Measurements from ENCODE around the gene DUOX1. TPM values are rescaled to one million over a fixed set of nuclear protein-coding genes. Genes with fewer than 3 reads are reported as not detected.
"Not testable (repeated sequence)": the region's sequence is repeated elsewhere in the genome, so short reads cannot be mapped to it uniquely, and the experiment has no call there.

The DUOX1 gene
- total RNA-seq, 1 donor from 2014 or later, result 0.07 TPM

- Histone ChIP-seq H2AFZ (ENCODE audit: low read depth, low read length) (no peak overlapping the region), H3K36me3 (ENCODE audit: insufficient read depth, low read length) (no peaks in the 10 kb centered on the region), H3K4me1 (ENCODE audit: insufficient read depth, low read length) (no peaks in the 10 kb centered on the region), H3K9me3 (ENCODE audit: insufficient read depth, low read depth, low read length) (no peaks in the 10 kb centered on the region), H3K27ac (ENCODE audit: low read depth, low read length) (no peak overlapping the region), H3K9ac (ENCODE audit: low read length) (no peak overlapping the region), H3K27me3 (ENCODE audit: insufficient read depth, low read length) (peaks cover 9% of the 10 kb centered on the region), H3K4me3 (ENCODE audit: insufficient read depth, low read depth, low read length) (no peak overlapping the region), H4K20me1 (ENCODE audit: insufficient read depth, low read length) (no peaks in the 10 kb centered on the region), H3K4me2 (ENCODE audit: low read length) (no peak overlapping the region), H3K79me2 (ENCODE audit: insufficient read depth, low read length) (no peaks in the 10 kb centered on the region)
- Mint-ChIP-seq H3K27ac (ENCODE audit: unreplicated experiment) (no peak overlapping the region), H3K9me3 (ENCODE audit: unreplicated experiment) (peaks cover 2% of the 10 kb centered on the region), H3K27me3 (ENCODE audit: low read depth, unreplicated experiment) (peaks cover 69% of the 10 kb centered on the region), H3K4me3 (ENCODE audit: unreplicated experiment) (no peak overlapping the region), H3K36me3 (ENCODE audit: low read depth, unreplicated experiment) (no peaks in the 10 kb centered on the region), H3K4me1 (ENCODE audit: low read depth, unreplicated experiment) (no peaks in the 10 kb centered on the region)
- no peak for TF ChIP-seq CTCF (IDR thresholded peaks at IDR 0.05; ENCODE audit: insufficient read depth, low read depth, low read length)
- TF ChIP-seq EZH2 (IDR thresholded peaks at IDR 0.05; ENCODE audit: insufficient read depth, low read length), result no peak
- FAIRE-seq, result no peak
- no peak for DNase-seq (ENCODE audit: low read depth)
These were observed 28.0 kb upstream of the DUOX1 start for GRCh38 chr15:45101749-45102148.

GRCh38 chr15:45102226-45102625 is 27.6 kb upstream of the DUOX1 start:
- H3K27ac ChIP-seq (ENCODE audit: low read depth, low read length), result no peak overlapping the region
- H3K9ac ChIP-seq (ENCODE audit: low read length), result no peak overlapping the region
- no peaks in the 10 kb centered on the region for H3K36me3 Mint-ChIP-seq (ENCODE audit: low read depth, unreplicated experiment)
- FAIRE-seq (no peak), DNase-seq (ENCODE audit: low read depth) (no peak)
- H3K4me3 Mint-ChIP-seq (ENCODE audit: unreplicated experiment), result no peak overlapping the region
- no peaks in the 10 kb centered on the region for H3K9me3 ChIP-seq (ENCODE audit: insufficient read depth, low read depth, low read length)
- no peaks in the 10 kb centered on the region for H3K9me3 Mint-ChIP-seq (ENCODE audit: unreplicated experiment)
- no peaks in the 10 kb centered on the region for H3K79me2 ChIP-seq (ENCODE audit: insufficient read depth, low read length)
- H3K27ac Mint-ChIP-seq (ENCODE audit: unreplicated experiment), result no peak overlapping the region
- H3K36me3 ChIP-seq (ENCODE audit: insufficient read depth, low read length), result no peaks in the 10 kb centered on the region
- no peak overlapping the region for H2AFZ ChIP-seq (ENCODE audit: low read depth, low read length)
- TF ChIP-seq EZH2 (IDR thresholded peaks at IDR 0.05; ENCODE audit: insufficient read depth, low read length) (no peak), CTCF (IDR thresholded peaks at IDR 0.05; ENCODE audit: insufficient read depth, low read depth, low read length) (no peak)
- H3K4me1 ChIP-seq (ENCODE audit: insufficient read depth, low read length), result no peaks in the 10 kb centered on the region
- peaks cover 68% of the 10 kb centered on the region for H3K27me3 Mint-ChIP-seq (ENCODE audit: low read depth, unreplicated experiment)
- H4K20me1 ChIP-seq (ENCODE audit: insufficient read depth, low read length), result no peaks in the 10 kb centered on the region
- H3K4me2 ChIP-seq (ENCODE audit: low read length), result no peak overlapping the region
- H3K27me3 ChIP-seq (ENCODE audit: insufficient read depth, low read length), result peaks cover 13% of the 10 kb centered on the region
- H3K4me1 Mint-ChIP-seq (ENCODE audit: low read depth, unreplicated experiment), result no peaks in the 10 kb centered on the region
- no peak overlapping the region for H3K4me3 ChIP-seq (ENCODE audit: insufficient read depth, low read depth, low read length)

DNA sequence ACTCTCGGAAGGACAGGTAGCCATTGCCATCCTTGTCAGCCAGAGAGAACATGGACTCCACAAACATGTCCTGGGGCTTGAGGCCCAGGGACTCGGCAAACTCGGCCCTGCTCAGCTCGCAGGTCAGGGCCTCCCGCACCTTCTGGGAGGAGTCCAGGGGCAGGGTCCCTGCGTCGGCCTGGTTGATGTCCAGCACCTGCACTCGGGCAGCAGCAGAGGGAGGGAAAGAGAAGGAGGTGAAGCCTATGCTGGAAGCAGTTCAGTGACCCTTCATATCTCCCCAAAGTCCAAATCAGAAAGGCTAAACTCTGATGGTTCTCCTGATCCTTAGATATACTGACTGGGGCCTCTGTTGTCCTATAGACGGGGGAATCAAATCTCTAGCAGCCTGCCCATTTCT is 25.6 kb upstream of the DUOX1 start:
- not testable (repeated sequence) for H2AFZ ChIP-seq (ENCODE audit: low read depth, low read length); H3K9me3 ChIP-seq (ENCODE audit: insufficient read depth, low read depth, low read length); FAIRE-seq; H3K27ac ChIP-seq (ENCODE audit: low read depth, low read length); H3K9ac ChIP-seq (ENCODE audit: low read length); DNase-seq (ENCODE audit: low read depth); H3K4me2 ChIP-seq (ENCODE audit: low read length); H3K36me3 ChIP-seq (ENCODE audit: insufficient read depth, low read length); H3K27ac Mint-ChIP-seq (ENCODE audit: unreplicated experiment); H3K36me3 Mint-ChIP-seq (ENCODE audit: low read depth, unreplicated experiment); H4K20me1 ChIP-seq (ENCODE audit: insufficient read depth, low read length); H3K4me1 ChIP-seq (ENCODE audit: insufficient read depth, low read length); H3K9me3 Mint-ChIP-seq (ENCODE audit: unreplicated experiment); H3K79me2 ChIP-seq (ENCODE audit: insufficient read depth, low read length); H3K4me3 ChIP-seq (ENCODE audit: insufficient read depth, low read depth, low read length); H3K4me3 Mint-ChIP-seq (ENCODE audit: unreplicated experiment); H3K4me1 Mint-ChIP-seq (ENCODE audit: low read depth, unreplicated experiment)
- H3K27me3 ChIP-seq (ENCODE audit: insufficient read depth, low read length), result peaks cover 17% of the 10 kb centered on the region
- peaks cover 68% of the 10 kb centered on the region for H3K27me3 Mint-ChIP-seq (ENCODE audit: low read depth, unreplicated experiment)

Data from astrocyte (in vitro differentiated cells and primary cell).